Effector memory CD4-positive, alpha-beta T cell (primary cell): ENCODE results near the gene TRIM39.
A peak's percentile ranks its signal among the peaks of the same experiment; 100 is the strongest.

Source experiments
- DNase-seq, 3 donors: peaks; one replicate each; pipeline ENCODE4 v3.0.0-alpha.2; 2020
- H3K27ac ChIP-seq: 2 replicates; pipeline ENCODE4 v1.7.0; 2013; ENCODE audit warnings: mild to moderate bottlenecking, low read length, moderate library complexity; ENCODE audit not compliant: insufficient read depth, poor library complexity, severe bottlenecking
- H3K27me3 ChIP-seq: replicated peaks from 2 replicates; pipeline ENCODE4 v1.7.0; 2013; ENCODE audit warnings: mild to moderate bottlenecking, low read length; ENCODE audit not compliant: insufficient read depth, control insufficient read depth, poor library complexity, severe bottlenecking
- H3K36me3 ChIP-seq: 2 replicates; pipeline ENCODE4 v1.7.0; 2013; ENCODE audit warnings: mild to moderate bottlenecking, low read length, moderate library complexity; ENCODE audit not compliant: control insufficient read depth, insufficient read depth
- H3K4me1 ChIP-seq: 2 replicates; pipeline ENCODE4 v1.7.0; 2013; ENCODE audit warnings: low read length, mild to moderate bottlenecking; ENCODE audit not compliant: control insufficient read depth, insufficient read depth, poor library complexity, severe bottlenecking
- H3K4me3 ChIP-seq: 2 replicates; pipeline ENCODE4 v1.7.0; 2013; ENCODE audit warnings: low read length, low read depth, mild to moderate bottlenecking; ENCODE audit not compliant: insufficient read depth, poor library complexity, severe bottlenecking
- H3K9me3 ChIP-seq: 2 replicates; pipeline ENCODE4 v1.7.0; 2013; ENCODE audit warnings: mild to moderate bottlenecking, low read length, moderate library complexity; ENCODE audit not compliant: control insufficient read depth

TRIM39 gene

DNA sequence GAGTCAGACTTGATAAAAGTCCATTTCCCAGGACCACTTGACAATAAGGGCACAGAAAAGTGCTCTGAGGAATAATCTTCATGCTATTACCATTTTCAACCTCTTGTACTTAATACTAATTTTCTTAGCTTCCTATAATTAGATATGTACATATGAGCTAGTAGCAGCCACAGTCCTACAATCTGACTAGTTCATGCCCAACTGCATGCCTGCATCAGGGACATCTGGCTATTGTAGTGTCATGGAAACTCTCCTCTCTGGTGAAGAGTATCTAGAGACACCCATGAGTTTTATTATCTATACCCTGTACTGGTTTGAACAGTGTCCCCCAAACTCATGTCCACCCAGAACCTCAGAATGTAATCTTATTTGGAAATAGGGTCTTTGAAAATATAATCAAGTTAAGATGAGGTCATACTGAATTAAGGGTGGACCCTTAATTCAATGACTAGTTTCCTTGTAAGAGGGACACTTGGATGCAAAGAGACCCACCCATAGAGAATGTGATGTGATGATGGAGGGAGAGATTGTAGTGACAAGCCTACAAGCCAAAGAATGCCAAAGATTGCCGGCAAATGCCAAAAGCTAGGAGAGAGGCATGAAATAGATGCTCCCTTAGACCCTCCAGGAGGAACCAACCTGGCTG is 13.9 kb upstream of the TRIM39 start:
- H3K27me3 ChIP-seq: no peaks in the 10 kb centered on the region
- peaks cover 14% of the 10 kb centered on the region for H3K36me3 ChIP-seq
- no peak overlapping the region for H3K27ac ChIP-seq
- peaks cover under 1% of the 10 kb centered on the region for H3K4me1 ChIP-seq
- no peak for DNase-seq
- no peak overlapping the region for H3K4me3 ChIP-seq
- H3K9me3 ChIP-seq: no peaks in the 10 kb centered on the region

DNA sequence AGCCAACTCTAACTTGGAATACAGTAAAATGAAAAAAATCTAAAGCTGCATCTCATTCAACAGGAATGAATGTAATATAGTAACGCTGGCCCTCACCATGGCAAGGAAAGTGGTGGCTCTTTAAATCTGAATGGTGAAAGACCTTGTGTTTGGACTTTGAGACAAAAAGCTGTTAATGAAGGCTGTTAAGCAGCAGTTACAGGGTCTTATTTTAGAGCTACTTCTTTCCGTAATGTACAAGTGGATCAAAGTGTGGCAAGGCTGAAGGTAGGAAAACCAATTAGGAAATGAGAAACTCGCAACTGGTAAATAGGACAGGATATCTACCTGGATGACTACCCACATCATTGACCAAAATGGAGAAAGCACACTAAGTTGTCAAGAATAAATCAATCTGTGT is 11.6 kb upstream of the TRIM39 start:
- H3K9me3 ChIP-seq: no peaks in the 10 kb centered on the region
- H3K4me1 ChIP-seq: peaks cover 14% of the 10 kb centered on the region
- H3K27ac ChIP-seq: no peak overlapping the region
- no peak overlapping the region for H3K4me3 ChIP-seq
- peaks cover 14% of the 10 kb centered on the region for H3K36me3 ChIP-seq
- H3K27me3 ChIP-seq: no peaks in the 10 kb centered on the region
- DNase-seq: no peak

DNA sequence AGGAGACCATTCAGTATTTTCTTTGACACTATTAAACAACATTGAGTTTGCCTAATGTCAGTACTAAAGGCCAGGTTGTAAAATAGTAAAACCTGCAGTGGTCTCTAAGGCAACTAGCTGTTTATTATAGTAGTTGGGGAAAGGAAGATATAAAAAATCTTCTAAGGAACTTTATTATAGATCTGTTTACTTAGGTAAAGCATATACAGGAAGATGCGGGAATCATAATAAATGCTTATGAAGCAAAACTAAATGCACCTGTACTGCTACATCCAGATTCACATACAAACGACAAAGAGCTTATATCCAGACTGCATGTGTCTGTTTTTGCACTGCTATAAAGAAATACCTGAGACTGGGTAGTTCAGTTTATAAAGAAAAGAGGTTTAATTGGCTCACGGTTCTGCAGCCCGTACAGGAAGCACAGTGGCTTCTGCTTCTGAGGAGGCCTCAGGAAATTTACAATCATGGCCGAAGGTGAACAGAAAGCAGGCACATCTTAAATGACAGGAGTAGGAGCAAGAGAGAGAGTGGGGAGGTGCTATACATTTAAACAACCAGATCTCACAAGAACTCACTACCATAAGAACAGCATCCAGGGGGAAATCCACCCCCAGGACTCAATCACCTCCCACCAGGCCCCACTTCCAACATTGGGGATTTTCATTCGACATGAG is 8.7 kb upstream of the TRIM39 start:
- DNase-seq: no peak
- Histone ChIP-seq H3K4me1 (peaks cover 14% of the 10 kb centered on the region), H3K36me3 (peaks cover 14% of the 10 kb centered on the region), H3K27ac (no peak overlapping the region), H3K4me3 (no peak overlapping the region), H3K9me3 (no peaks in the 10 kb centered on the region), H3K27me3 (no peaks in the 10 kb centered on the region)

DNA sequence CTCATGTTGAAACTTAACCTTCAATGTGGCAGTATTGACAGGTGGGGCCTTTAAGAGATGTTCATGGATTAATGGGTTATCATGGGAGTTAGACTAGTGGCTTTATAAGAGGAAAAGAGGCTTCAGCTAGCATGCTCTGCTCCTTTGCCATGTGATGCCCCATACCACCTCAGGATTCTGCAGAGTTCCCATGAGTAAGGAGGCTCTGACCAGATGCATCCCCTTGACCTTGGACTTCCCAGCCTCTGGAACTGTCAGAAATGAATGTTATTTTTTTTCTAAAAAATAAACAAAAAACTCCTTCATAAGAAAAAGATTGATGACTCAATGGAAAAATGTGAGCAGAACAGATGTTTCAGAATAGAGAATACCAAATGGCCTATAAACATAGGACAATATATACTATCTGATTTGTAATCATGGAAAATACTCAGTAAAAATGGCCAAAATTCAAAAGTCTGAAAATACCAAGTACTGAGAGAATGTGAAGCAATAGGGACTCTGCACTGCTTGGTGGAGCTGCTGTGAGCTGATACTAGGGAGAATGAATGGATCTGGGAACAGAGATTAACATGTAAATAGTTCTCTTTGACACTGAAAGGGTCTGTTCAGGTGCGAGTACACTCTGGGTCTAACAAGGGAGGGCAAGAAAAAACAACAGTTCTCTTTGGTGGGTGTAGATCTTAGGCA is 7.4 kb upstream of the TRIM39 start:
- H3K4me1 ChIP-seq: peaks cover 17% of the 10 kb centered on the region
- no peak overlapping the region for H3K27ac ChIP-seq
- no peak for DNase-seq

DNA sequence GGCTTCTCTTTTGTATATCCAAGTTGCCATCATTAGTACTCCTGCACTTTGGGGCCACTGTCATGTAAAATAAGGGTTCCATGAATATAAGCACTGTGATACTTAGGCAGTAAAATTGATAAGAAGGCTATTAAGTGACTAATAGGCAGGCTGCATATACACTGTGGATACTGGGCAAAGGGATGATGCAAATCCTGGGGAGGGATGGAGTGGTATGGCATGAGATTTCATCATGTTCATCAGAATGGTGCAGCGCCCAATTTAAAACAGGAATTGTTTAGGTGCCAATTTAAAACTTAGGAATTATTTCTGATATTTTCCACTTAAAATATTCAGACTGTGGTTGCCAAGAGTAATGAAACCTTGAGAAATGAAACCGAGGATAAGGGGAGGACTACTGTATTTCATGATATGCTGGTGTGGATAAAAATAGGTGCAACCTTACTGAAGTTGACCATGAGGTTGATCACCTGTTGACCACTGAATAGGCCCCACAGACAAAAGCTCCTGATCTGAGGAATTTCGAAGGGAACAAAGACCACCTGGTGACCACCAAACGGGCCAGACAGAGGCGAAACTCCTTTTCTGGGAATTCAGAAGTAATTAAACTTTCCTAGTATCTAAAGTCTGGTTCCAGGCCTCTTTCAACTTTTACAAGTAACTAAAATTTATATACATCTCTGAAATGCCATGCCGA is 4.9 kb upstream of the TRIM39 start:
- Histone ChIP-seq H3K27me3 (no peaks in the 10 kb centered on the region), H3K4me3 (no peak overlapping the region), H3K4me1 (peaks cover 33% of the 10 kb centered on the region), H3K36me3 (no peaks in the 10 kb centered on the region), H3K27ac (no peak overlapping the region), H3K9me3 (no peaks in the 10 kb centered on the region)
- DNase-seq: no peak

More for the DNA sequence above, 7.4 kb upstream of the TRIM39 start:
- H3K27me3 ChIP-seq: no peaks in the 10 kb centered on the region
- H3K4me3 ChIP-seq: no peak overlapping the region
- H3K9me3 ChIP-seq: no peaks in the 10 kb centered on the region
- H3K36me3 ChIP-seq: peaks cover 4% of the 10 kb centered on the region

DNA sequence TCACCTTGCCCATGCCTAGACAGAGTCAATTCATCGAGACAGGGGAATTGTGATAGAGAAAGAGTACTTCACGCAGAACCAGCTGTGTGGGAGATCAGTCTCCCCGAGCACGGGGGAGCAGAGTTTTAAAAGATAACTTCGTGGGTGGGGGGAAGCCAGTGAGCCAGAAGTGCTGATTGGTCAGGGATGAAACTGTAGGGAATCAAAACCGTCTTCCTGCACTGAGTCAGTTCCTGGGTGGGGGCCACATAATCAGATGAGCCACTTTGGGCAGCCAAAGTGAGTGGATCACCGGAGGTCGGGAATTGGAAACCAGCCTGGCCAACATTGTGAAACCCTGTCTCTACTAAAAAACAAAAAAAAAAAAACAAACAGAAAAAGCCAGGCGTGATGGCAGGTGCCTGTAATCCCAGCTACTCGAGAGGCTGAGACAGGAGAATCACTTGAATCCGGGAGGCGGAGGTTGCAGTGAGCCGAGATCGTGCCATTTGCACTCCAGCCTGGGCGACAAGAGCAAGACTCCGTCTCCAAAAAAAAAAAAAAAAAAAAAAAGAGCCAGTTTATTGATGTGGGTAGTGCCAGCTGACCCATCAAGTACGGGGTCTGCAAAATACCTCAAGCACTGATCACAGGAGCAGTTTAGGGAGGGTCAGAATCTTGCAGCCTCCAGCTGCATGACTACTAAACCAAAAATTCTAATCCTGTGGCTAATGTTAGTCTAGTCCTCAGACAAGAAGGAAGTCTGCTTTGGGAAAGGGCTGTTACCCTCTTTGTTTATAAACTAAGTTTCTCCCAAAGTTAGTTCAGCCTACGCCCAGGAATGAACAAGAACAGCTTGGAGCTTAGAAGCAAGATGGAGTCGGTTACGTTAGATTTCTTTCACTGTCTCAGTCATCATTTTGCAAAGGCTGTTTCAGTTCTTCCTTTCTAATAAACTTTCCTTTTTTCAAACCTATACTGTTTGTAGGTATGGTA is 3.9 kb upstream of the TRIM39 start:
- H3K4me3 ChIP-seq: no peak overlapping the region
- H3K27me3 ChIP-seq: no peaks in the 10 kb centered on the region
- peaks cover 38% of the 10 kb centered on the region for H3K4me1 ChIP-seq
- H3K9me3 ChIP-seq: no peaks in the 10 kb centered on the region
- no peak for DNase-seq
- H3K27ac ChIP-seq: no peak overlapping the region
- no peaks in the 10 kb centered on the region for H3K36me3 ChIP-seq

DNA sequence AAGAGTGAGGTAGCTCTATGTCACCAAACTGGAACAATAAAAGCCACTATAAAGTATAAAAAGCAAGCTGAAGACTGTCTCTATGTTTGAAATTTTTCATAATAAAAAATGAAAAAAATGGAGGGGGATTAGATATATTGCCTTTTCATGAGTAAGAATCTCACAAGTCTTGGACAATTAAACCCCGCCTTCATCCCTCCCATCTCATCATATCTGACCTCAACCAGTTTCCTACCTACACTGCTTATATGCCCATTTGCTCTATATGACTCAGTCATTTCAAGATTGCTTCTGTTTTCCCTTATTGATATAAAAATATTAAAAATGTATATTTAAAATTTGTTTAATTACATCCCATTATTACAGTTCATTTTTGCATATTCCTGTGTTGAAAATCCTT is 2.9 kb upstream of the TRIM39 start:
- no peaks in the 10 kb centered on the region for H3K9me3 ChIP-seq
- H3K4me1 ChIP-seq: peaks cover 29% of the 10 kb centered on the region
- H3K36me3 ChIP-seq: no peaks in the 10 kb centered on the region
- H3K4me3 ChIP-seq: no peak overlapping the region
- no peaks in the 10 kb centered on the region for H3K27me3 ChIP-seq
- H3K27ac ChIP-seq: no peak overlapping the region
- DNase-seq: no peak

DNA sequence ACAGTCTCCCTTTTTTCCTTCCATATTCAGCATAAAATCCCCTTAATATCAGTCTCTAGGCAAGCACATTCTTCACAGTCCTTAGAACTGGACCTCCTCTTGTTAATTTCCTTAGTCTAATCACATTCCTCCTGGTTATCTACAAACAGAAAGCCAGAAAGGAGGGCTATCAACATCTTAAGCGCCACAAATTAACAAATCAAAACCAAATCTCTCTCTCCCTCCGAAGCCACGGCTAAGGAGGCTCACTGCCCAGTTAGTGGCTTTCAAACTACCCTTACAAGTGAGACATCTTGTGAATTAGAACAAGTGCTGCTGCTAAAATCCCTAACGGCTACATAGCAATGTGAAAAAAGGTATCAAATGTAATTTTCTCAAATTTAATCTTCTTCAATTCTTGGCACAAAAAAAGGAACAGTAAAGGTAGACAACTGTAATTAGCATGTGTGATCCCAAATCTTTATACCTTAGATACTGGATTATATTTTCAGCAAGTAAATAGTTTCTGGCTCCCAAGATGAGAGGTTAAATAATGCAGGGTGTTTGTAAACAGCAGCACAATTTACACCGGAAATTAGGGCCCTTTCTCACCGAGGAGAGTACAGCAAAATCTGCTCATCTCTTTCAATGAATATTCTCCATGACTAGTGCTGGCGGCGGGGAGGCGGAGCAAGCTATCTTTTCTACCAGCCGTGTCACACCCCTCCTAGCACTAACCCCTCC is 1.4 kb upstream of the TRIM39 start:
- peaks cover 26% of the 10 kb centered on the region for H3K4me1 ChIP-seq
- peak overlapping the region; percentile 85 for H3K4me3 ChIP-seq

More for the DNA sequence above, 1.4 kb upstream of the TRIM39 start:
- Histone ChIP-seq H3K27me3 (no peaks in the 10 kb centered on the region), H3K36me3 (peaks cover 11% of the 10 kb centered on the region), H3K27ac (peak overlapping the region; percentile 99), H3K9me3 (no peaks in the 10 kb centered on the region)
- peak; percentile 74 to 76 (median 75) for DNase-seq
